ENCODE data around the gene LRRC56.

- no peak for TF ChIP-seq ZNF274 (IDR thresholded peaks at IDR 0.05; ENCODE audit: borderline replicate concordance, low read depth, low read length)
- TF ChIP-seq, protein P1, sequence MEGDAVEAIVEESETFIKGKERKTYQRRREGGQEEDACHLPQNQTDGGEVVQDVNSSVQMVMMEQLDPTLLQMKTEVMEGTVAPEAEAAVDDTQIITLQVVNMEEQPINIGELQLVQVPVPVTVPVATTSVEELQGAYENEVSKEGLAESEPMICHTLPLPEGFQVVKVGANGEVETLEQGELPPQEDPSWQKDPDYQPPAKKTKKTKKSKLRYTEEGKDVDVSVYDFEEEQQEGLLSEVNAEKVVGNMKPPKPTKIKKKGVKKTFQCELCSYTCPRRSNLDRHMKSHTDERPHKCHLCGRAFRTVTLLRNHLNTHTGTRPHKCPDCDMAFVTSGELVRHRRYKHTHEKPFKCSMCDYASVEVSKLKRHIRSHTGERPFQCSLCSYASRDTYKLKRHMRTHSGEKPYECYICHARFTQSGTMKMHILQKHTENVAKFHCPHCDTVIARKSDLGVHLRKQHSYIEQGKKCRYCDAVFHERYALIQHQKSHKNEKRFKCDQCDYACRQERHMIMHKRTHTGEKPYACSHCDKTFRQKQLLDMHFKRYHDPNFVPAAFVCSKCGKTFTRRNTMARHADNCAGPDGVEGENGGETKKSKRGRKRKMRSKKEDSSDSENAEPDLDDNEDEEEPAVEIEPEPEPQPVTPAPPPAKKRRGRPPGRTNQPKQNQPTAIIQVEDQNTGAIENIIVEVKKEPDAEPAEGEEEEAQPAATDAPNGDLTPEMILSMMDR (IDR thresholded peaks at IDR 0.05 in 2 of 3, conservative IDR thresholded peaks at IDR 0.05 in 1 of 3; ENCODE audit: insufficient read depth in 2 of 3, low read depth in 1 of 3, low read length in 3 of 3): 0 out of 6 replicates have a peak, but pooled peaks of 1 of the 3 experiments have one; percentile 4
- no peak for TF ChIP-seq NR2F6 (CRISPR knock-in tag; IDR thresholded peaks at IDR 0.05)
- no peak for TF ChIP-seq SRSF1 (IDR thresholded peaks at IDR 0.05; ENCODE audit: low read depth, low read length)
- no peak for TF ChIP-seq SMARCE1 (IDR thresholded peaks at IDR 0.05)
- TF ChIP-seq CREB1 (IDR thresholded peaks at IDR 0.05): 0 out of 2 replicates have a peak, but pooled peaks have one; percentile 22
- no peak for TF ChIP-seq CREB1 (CRISPR knock-in tag; IDR thresholded peaks at IDR 0.05)
- TF ChIP-seq SETDB1 (IDR thresholded peaks at IDR 0.05; ENCODE audit: low read length): no peak
Observed at GRCh38 chr11:536841-537621, at the start of gene LRRC56.
